Right lobe of liver (tissue), 4 donors: ENCODE measurements around the gene TRAPPC12.

Experiments
- POLR2A ChIP-seq: fragments of 450-650 bp; IDR thresholded peaks from one replicate; pipeline ENCODE4 v1.6.1; 2017; ENCODE audit warnings: antibody characterized with exemption, mild to moderate bottlenecking
- TF ChIP-seq, protein P1 (sequence below), 4 donors: fragments of 200-600 bp in 3 of 4; fragments of 450-650 bp in 1 of 4; IDR thresholded peaks; one replicate each; pipeline versions ENCODE4 v1.5.1 to v1.8.0; 2016 to 2022; ENCODE audit warnings: antibody characterized with exemption in 4 of 4, mild to moderate bottlenecking in 2 of 4
- donor health status: DM: no; HTN: no; CAD: no.
- donor health status: DM: no; HTN: no; CAD: no.
- donor health status: DM: no; HTN: yes; CAD: no.

DNA sequence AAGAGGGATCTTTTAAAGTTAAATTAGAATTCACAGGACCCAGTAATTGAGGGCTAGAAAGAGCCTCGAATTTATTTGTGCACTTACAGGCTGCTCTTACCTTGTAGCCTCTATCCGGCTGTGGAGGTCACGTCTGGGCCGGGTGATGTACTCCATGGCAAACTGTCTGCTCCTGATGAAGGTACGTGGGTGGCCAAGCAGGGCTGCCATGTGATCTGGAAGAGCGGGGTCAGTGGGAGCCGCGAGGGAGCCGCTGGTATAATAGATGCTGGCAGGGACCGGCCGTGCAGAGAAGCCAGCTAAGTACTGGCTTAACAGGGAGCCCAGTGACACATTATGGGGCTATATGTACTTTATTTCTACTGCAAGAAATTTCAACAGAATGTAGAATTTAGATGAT is 80.7 kb downstream of the TRAPPC12 start:
- TF ChIP-seq, protein P1, sequence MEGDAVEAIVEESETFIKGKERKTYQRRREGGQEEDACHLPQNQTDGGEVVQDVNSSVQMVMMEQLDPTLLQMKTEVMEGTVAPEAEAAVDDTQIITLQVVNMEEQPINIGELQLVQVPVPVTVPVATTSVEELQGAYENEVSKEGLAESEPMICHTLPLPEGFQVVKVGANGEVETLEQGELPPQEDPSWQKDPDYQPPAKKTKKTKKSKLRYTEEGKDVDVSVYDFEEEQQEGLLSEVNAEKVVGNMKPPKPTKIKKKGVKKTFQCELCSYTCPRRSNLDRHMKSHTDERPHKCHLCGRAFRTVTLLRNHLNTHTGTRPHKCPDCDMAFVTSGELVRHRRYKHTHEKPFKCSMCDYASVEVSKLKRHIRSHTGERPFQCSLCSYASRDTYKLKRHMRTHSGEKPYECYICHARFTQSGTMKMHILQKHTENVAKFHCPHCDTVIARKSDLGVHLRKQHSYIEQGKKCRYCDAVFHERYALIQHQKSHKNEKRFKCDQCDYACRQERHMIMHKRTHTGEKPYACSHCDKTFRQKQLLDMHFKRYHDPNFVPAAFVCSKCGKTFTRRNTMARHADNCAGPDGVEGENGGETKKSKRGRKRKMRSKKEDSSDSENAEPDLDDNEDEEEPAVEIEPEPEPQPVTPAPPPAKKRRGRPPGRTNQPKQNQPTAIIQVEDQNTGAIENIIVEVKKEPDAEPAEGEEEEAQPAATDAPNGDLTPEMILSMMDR (IDR thresholded peaks at IDR 0.05) = no peak
- TF ChIP-seq POLR2A = no peak
